ENCODE data around the gene DLX2. TPM values are rescaled to one million over a fixed set of nuclear protein-coding genes. Genes with fewer than 3 reads are reported as not detected.

Gene DLX2
- total RNA-seq, 1 experiment from 2014 or later, result 0.82 TPM

- no peaks in the 10 kb centered on the region for H3K4me1 Mint-ChIP-seq (ENCODE audit: low read depth, unreplicated experiment)
- CTCF ChIA-PET, result interaction anchor here (0.8 kb wide), 1 partner anchor 165 kb away, joined by 3 read pairs; the partner anchor contains the start of gene HAT1
- H3K27me3 Mint-ChIP-seq (ENCODE audit: insufficient read depth, unreplicated experiment), result peaks cover 14% of the 10 kb centered on the region
- H3K27ac Mint-ChIP-seq (ENCODE audit: unreplicated experiment), result no peak overlapping the region
- peak overlapping the region; percentile 95 for H3K4me3 Mint-ChIP-seq (ENCODE audit: unreplicated experiment)
- POLR2A ChIA-PET, result no interaction called here
- intact Hi-C loops (cut with micrococcal nuclease; ENCODE audit: unreplicated experiment), result loop anchor here (10.0 kb wide), 1 partner anchor 82 kb away; no protein-coding TSS in a partner anchor
- Histone ChIP-seq H3K36me3 (ENCODE audit: control insufficient read depth, insufficient read depth, low read length) (no peaks in the 10 kb centered on the region), H3K4me3 (ENCODE audit: low read depth, low read length) (no peak overlapping the region), H3K9me3 (no peaks in the 10 kb centered on the region), H3K27me3 (replicated peaks; ENCODE audit: control insufficient read depth, insufficient read depth, low read length) (no peaks in the 10 kb centered on the region), H3K4me1 (no peaks in the 10 kb centered on the region)
- TF ChIP-seq CTCF (IDR thresholded peaks at IDR 0.05; ENCODE audit: insufficient read depth in 1 of 2, low read depth in 1 of 2, low read length in 1 of 2, severe bottlenecking in 1 of 2, unreplicated experiment in 1 of 2), result no peak
- no peak for DNase-seq
- BruUV-seq (replicated peaks), result no TSS peak
- peaks cover 14% of the 10 kb centered on the region for H3K36me3 Mint-ChIP-seq (ENCODE audit: insufficient read depth, unreplicated experiment)
- no peaks in the 10 kb centered on the region for H3K9me3 Mint-ChIP-seq (ENCODE audit: unreplicated experiment)
These were observed 15.4 kb downstream of the DLX2 start for GRCh38 chr2:172087207-172087779.

- Histone ChIP-seq H3K36me3 (ENCODE audit: control insufficient read depth, insufficient read depth, low read length) (no peaks in the 10 kb centered on the region), H3K9me3 (no peaks in the 10 kb centered on the region), H3K4me1 (no peaks in the 10 kb centered on the region), H3K27me3 (replicated peaks; ENCODE audit: control insufficient read depth, insufficient read depth, low read length) (no peaks in the 10 kb centered on the region), H3K4me3 (ENCODE audit: low read depth, low read length) (peak overlapping the region; percentile 49)
- CTCF ChIA-PET, result interaction anchor here (0.8 to 1.0 kb wide), 3 partner anchors 9 to 164 kb away, joined by 3 read pairs; partner anchors contain the start of gene HAT1
- Mint-ChIP-seq H3K27ac (ENCODE audit: unreplicated experiment) (peak overlapping the region; percentile 63), H3K9me3 (ENCODE audit: unreplicated experiment) (no peaks in the 10 kb centered on the region), H3K4me1 (ENCODE audit: low read depth, unreplicated experiment) (no peaks in the 10 kb centered on the region), H3K27me3 (ENCODE audit: insufficient read depth, unreplicated experiment) (peaks cover 14% of the 10 kb centered on the region), H3K36me3 (ENCODE audit: insufficient read depth, unreplicated experiment) (peaks cover 14% of the 10 kb centered on the region), H3K4me3 (ENCODE audit: unreplicated experiment) (peak overlapping the region; percentile 95)
- POLR2A ChIA-PET, result no interaction called here
- intact Hi-C loops (cut with micrococcal nuclease; ENCODE audit: unreplicated experiment), result loop anchor here (10.0 kb wide), 1 partner anchor 82 kb away; no protein-coding TSS in a partner anchor
- no TSS peak for BruUV-seq (replicated peaks)
- peak; percentile 47 to 51 for DNase-seq
- TF ChIP-seq CTCF (IDR thresholded peaks at IDR 0.05; ENCODE audit: insufficient read depth in 1 of 2, low read depth in 1 of 2, low read length in 1 of 2, severe bottlenecking in 1 of 2, unreplicated experiment in 1 of 2), result peak in 1 of 2 experiments; percentile 8
These were observed 16.2 kb downstream of the DLX2 start for GRCh38 chr2:172086241-172087206.
